OCI-LY1 (cell line): ENCODE results near the gene GATA2.

Experiments
- H2AFZ ChIP-seq: fragments of 200-600 bp; sonication (generic), shearing (Covaris generic); 2 replicates; pipeline ENCODE4 v1.6.0; 2014; ENCODE audit warnings: antibody characterized with exemption, mild to moderate bottlenecking, low read length
- H3F3A ChIP-seq: fragments of 200-600 bp; sonication (generic), shearing (Covaris generic); 2 replicates; pipeline ENCODE4 v1.6.0; 2014; ENCODE audit warnings: mild to moderate bottlenecking, antibody characterized with exemption, low read length, moderate library complexity; ENCODE audit not compliant: insufficient read depth
- H3K27ac ChIP-seq: fragments of 200-600 bp; sonication (generic); 2 replicates; pipeline ENCODE4 v1.5.1; 2014; ENCODE audit warnings: low read length, mixed run types, mild to moderate bottlenecking, low read depth; ENCODE audit not compliant: poor library complexity, severe bottlenecking
- H3K27me3 ChIP-seq: fragments of 200-600 bp; sonication (generic); 2 replicates; pipeline ENCODE4 v1.6.0; 2014; ENCODE audit warnings: antibody characterized with exemption, mild to moderate bottlenecking, low read length, moderate library complexity; ENCODE audit not compliant: insufficient read depth
- H3K36me3 ChIP-seq: fragments of 200-600 bp; sonication (generic); 2 replicates; pipeline ENCODE4 v1.6.1; 2014; ENCODE audit warnings: mild to moderate bottlenecking, antibody characterized with exemption, low read length, moderate library complexity, mixed read lengths; ENCODE audit not compliant: insufficient read depth
- H3K4me1 ChIP-seq: fragments of 200-600 bp; sonication (generic); 2 replicates; pipeline ENCODE4 v1.5.1; 2014; ENCODE audit warnings: mild to moderate bottlenecking, low read length, moderate library complexity; ENCODE audit not compliant: insufficient read depth, severe bottlenecking
- H3K4me2 ChIP-seq: fragments of 200-600 bp; sonication (generic), shearing (Covaris generic); 2 replicates; pipeline ENCODE4 v1.6.1; 2014; ENCODE audit warnings: low read length
- H3K4me3 ChIP-seq: fragments of 200-600 bp; sonication (generic); 2 replicates; pipeline ENCODE4 v1.5.1; 2014; ENCODE audit warnings: low read length, low read depth, mild to moderate bottlenecking, mixed read lengths; ENCODE audit not compliant: poor library complexity, severe bottlenecking
- H3K79me2 ChIP-seq: fragments of 200-600 bp; shearing (Covaris generic); 2 replicates; pipeline ENCODE4 v1.6.1; 2016; ENCODE audit warnings: mixed run types, low read length, mixed read lengths; ENCODE audit not compliant: insufficient read depth
- H3K9ac ChIP-seq: fragments of 200-600 bp; sonication (generic), shearing (Covaris generic); 2 replicates; pipeline ENCODE4 v1.6.1; 2014; ENCODE audit warnings: mild to moderate bottlenecking, low read length, mixed read lengths
- H3K9me2 ChIP-seq: fragments of 200-600 bp; sonication (generic), shearing (Covaris generic); 2 replicates; pipeline ENCODE4 v1.6.1; 2014; ENCODE audit warnings: low read depth, mild to moderate bottlenecking, low read length, mixed read lengths
- H3K9me3 ChIP-seq: fragments of 200-600 bp; shearing (Covaris generic); 2 replicates; pipeline ENCODE4 v1.6.1; 2014; ENCODE audit warnings: low read length, mixed read lengths
- H4K20me1 ChIP-seq: fragments of 200-600 bp; sonication (generic), shearing (Covaris generic); 2 replicates; pipeline ENCODE4 v1.6.0; 2016; ENCODE audit warnings: mild to moderate bottlenecking, low read length; ENCODE audit not compliant: insufficient read depth
- EZH2 ChIP-seq: fragments of 200-600 bp; sonication (generic), shearing (Covaris generic); IDR thresholded peaks from 2 replicates; pipeline ENCODE4 v1.8.0; 2017; ENCODE audit warnings: borderline replicate concordance, mixed run types, mild to moderate bottlenecking, antibody characterized with exemption, low read length, moderate library complexity, mixed read lengths
- TF ChIP-seq, protein P1 (sequence below): fragments of 200-600 bp; sonication (generic), shearing (Covaris generic); IDR thresholded peaks from 2 replicates; pipeline ENCODE4 v1.5.1; 2017; ENCODE audit warnings: mild to moderate bottlenecking, antibody characterized with exemption, low read length, moderate library complexity, mixed read lengths

Gene GATA2

DNA sequence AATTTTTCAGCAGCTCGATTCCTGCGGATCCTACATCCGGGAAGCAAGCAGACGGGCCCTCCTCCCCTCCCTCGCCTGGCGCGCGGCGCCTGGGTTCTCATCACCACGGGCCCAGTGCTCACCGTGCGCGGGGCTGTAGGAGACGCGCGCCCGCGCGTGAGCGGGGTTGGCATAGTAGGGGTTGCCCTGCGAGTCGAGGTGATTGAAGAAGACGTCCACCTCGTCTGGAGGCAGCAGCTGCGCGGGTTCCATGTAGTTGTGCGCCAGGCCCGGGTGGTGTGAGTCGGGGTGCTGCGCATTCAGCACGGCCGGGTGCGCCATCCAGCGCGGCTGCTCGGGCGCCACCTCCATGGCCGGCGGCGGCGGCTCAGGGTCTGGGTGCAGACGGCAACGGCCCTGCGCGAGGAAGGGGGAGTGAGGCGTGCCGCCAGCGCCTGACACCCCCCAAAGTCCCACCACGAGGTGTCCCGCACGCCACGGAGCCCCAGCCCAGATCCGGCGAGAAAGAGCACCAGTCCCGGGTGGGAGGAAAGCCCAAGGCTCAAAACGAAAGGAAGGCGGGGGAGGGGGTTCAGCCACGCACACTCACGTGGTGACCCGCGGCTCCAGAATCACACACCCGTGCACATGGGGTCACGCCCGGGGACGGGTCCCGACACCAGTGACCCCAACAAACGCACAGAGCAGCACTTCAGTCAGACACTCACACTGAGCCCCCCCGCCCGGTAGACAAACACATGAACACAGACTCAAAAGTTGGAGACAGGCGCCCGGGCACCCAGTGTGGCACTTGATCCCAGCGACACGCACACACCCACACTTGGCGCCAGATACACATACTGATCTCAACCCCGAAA is 6.1 kb downstream of the GATA2 start:
- H3K9me2 ChIP-seq, result no peaks in the 10 kb centered on the region
- no peak overlapping the region for H3K27ac ChIP-seq
- H3K9me3 ChIP-seq, result no peaks in the 10 kb centered on the region
- no peak overlapping the region for H3K4me3 ChIP-seq
- no peak overlapping the region for H2AFZ ChIP-seq
- no peaks in the 10 kb centered on the region for H3K36me3 ChIP-seq
- no peaks in the 10 kb centered on the region for H3K4me1 ChIP-seq
- TF ChIP-seq, protein P1, sequence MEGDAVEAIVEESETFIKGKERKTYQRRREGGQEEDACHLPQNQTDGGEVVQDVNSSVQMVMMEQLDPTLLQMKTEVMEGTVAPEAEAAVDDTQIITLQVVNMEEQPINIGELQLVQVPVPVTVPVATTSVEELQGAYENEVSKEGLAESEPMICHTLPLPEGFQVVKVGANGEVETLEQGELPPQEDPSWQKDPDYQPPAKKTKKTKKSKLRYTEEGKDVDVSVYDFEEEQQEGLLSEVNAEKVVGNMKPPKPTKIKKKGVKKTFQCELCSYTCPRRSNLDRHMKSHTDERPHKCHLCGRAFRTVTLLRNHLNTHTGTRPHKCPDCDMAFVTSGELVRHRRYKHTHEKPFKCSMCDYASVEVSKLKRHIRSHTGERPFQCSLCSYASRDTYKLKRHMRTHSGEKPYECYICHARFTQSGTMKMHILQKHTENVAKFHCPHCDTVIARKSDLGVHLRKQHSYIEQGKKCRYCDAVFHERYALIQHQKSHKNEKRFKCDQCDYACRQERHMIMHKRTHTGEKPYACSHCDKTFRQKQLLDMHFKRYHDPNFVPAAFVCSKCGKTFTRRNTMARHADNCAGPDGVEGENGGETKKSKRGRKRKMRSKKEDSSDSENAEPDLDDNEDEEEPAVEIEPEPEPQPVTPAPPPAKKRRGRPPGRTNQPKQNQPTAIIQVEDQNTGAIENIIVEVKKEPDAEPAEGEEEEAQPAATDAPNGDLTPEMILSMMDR, result no peak
- TF ChIP-seq EZH2, result no peak
- H3K79me2 ChIP-seq, result no peaks in the 10 kb centered on the region
- no peak overlapping the region for H3K9ac ChIP-seq
- peaks cover 16% of the 10 kb centered on the region; the same call in 1 of the 2 replicates for H3K27me3 ChIP-seq
- no peaks in the 10 kb centered on the region for H3F3A ChIP-seq
- H4K20me1 ChIP-seq, result no peaks in the 10 kb centered on the region
- H3K4me2 ChIP-seq, result no peak overlapping the region

DNA sequence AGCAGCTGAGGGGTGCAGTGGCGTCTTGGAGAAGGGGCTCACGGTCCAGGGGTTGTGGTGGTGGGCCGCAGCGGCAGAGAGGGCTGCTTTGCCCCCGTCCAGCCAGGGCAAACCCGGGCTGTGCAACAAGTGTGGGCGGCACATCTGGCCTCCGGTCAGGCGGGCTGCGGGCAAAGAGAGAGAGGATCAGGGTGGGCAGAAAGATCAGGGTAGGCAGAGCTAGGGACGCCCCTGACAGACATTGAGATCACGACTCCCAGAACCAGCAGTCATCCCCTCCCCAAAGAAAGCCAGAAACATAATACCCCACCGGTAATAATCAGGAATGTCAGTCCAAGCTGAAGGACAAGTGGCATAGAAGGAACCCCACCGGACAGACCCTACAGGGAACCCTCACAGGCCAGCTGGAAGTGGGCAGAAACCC is 6.8 kb downstream of the GATA2 start:
- Histone ChIP-seq H3K9me3 (no peaks in the 10 kb centered on the region), H3K36me3 (no peaks in the 10 kb centered on the region), H3K4me3 (no peak overlapping the region), H3K9ac (no peak overlapping the region), H2AFZ (no peak overlapping the region), H3K79me2 (no peaks in the 10 kb centered on the region), H3F3A (no peaks in the 10 kb centered on the region), H3K27me3 (peaks cover 10% of the 10 kb centered on the region; the same call in 1 of the 2 replicates), H4K20me1 (no peaks in the 10 kb centered on the region), H3K9me2 (no peaks in the 10 kb centered on the region), H3K4me1 (no peaks in the 10 kb centered on the region), H3K27ac (no peak overlapping the region), H3K4me2 (no peak overlapping the region)
- no peak for TF ChIP-seq EZH2
- TF ChIP-seq, protein P1, result no peak

- Histone ChIP-seq H3K4me1 (no peaks in the 10 kb centered on the region), H3K9ac (no peak overlapping the region), H3K9me2 (no peaks in the 10 kb centered on the region), H3K27me3 (peaks cover 10% of the 10 kb centered on the region; the same call in 1 of the 2 replicates), H2AFZ (no peak overlapping the region), H3F3A (no peaks in the 10 kb centered on the region), H4K20me1 (no peaks in the 10 kb centered on the region), H3K79me2 (no peaks in the 10 kb centered on the region), H3K27ac (no peak overlapping the region), H3K4me2 (no peak overlapping the region), H3K4me3 (no peak overlapping the region), H3K9me3 (no peaks in the 10 kb centered on the region), H3K36me3 (no peaks in the 10 kb centered on the region)
- TF ChIP-seq EZH2, result no peak
- TF ChIP-seq, protein P1, result no peak
Observed at GRCh38 chr3:128485282-128486204, 7.5 kb downstream of the GATA2 start.
